Measurements from ENCODE around the gene FASLG. TPM values are rescaled to one million over a fixed set of nuclear protein-coding genes. Genes with fewer than 3 reads are reported as not detected.
A peak's percentile ranks its signal among the peaks of the same experiment; 100 is the strongest.

FASLG gene
- total RNA-seq, 1 donor from 2014 or later: under 0.01 TPM

GRCh38 chr1:172698224-172698623, 39.3 kb downstream of the FASLG start:
- no peak overlapping the region for H3K27ac ChIP-seq (ENCODE audit: low read depth, low read length)
- H3K9ac ChIP-seq (ENCODE audit: low read depth in 1 of 3, low read length in 3 of 3): no peak overlapping the region
- H3K9me3 ChIP-seq (ENCODE audit: control insufficient read depth in 3 of 3, low read length in 3 of 3): no peaks in the 10 kb centered on the region
- no peaks in the 10 kb centered on the region for H3K36me3 ChIP-seq (ENCODE audit: control insufficient read depth in 3 of 3, insufficient read depth in 3 of 3, low read length in 3 of 3)
- H3K27me3 ChIP-seq (ENCODE audit: control insufficient read depth in 3 of 3, insufficient read depth in 3 of 3, low read length in 3 of 3): no peaks in the 10 kb centered on the region
- no peak overlapping the region for H3K4me3 ChIP-seq (ENCODE audit: low read length in 3 of 3)
- peaks cover 0 to 9% (median 7%) of the 10 kb centered on the region in 3 donors for H3K4me1 ChIP-seq (ENCODE audit: control insufficient read depth in 3 of 3, insufficient read depth in 3 of 3, low read length in 3 of 3)

- Histone ChIP-seq H3K4me1 (ENCODE audit: control insufficient read depth in 3 of 3, insufficient read depth in 3 of 3, low read length in 3 of 3) (peaks cover 0 to 9% (median 7%) of the 10 kb centered on the region in 3 donors), H3K9ac (ENCODE audit: low read depth in 1 of 3, low read length in 3 of 3) (no peak overlapping the region), H3K27ac (ENCODE audit: low read depth, low read length) (no peak overlapping the region), H3K36me3 (ENCODE audit: control insufficient read depth in 3 of 3, insufficient read depth in 3 of 3, low read length in 3 of 3) (no peaks in the 10 kb centered on the region), H3K27me3 (ENCODE audit: control insufficient read depth in 3 of 3, insufficient read depth in 3 of 3, low read length in 3 of 3) (no peaks in the 10 kb centered on the region), H3K4me3 (ENCODE audit: low read length in 3 of 3) (no peak overlapping the region), H3K9me3 (ENCODE audit: control insufficient read depth in 3 of 3, low read length in 3 of 3) (no peaks in the 10 kb centered on the region)
Observed at GRCh38 chr1:172699111-172699510, 40.2 kb downstream of the FASLG start.

GRCh38 chr1:172699695-172700227, 40.9 kb downstream of the FASLG start:
- Histone ChIP-seq H3K27ac (ENCODE audit: low read depth, low read length) (peak overlapping the region; percentile 5), H3K36me3 (ENCODE audit: control insufficient read depth in 3 of 3, insufficient read depth in 3 of 3, low read length in 3 of 3) (no peaks in the 10 kb centered on the region), H3K4me3 (ENCODE audit: low read length in 3 of 3) (no peak overlapping the region), H3K9me3 (ENCODE audit: control insufficient read depth in 3 of 3, low read length in 3 of 3) (no peaks in the 10 kb centered on the region), H3K27me3 (ENCODE audit: control insufficient read depth in 3 of 3, insufficient read depth in 3 of 3, low read length in 3 of 3) (no peaks in the 10 kb centered on the region), H3K9ac (ENCODE audit: low read depth in 1 of 3, low read length in 3 of 3) (no peak overlapping the region), H3K4me1 (ENCODE audit: control insufficient read depth in 3 of 3, insufficient read depth in 3 of 3, low read length in 3 of 3) (peaks cover 0 to 9% (median 7%) of the 10 kb centered on the region in 3 donors)

- no peak overlapping the region for H3K9ac ChIP-seq (ENCODE audit: low read depth in 1 of 3, low read length in 3 of 3)
- no peaks in the 10 kb centered on the region for H3K36me3 ChIP-seq (ENCODE audit: control insufficient read depth in 3 of 3, insufficient read depth in 3 of 3, low read length in 3 of 3)
- no peaks in the 10 kb centered on the region for H3K27me3 ChIP-seq (ENCODE audit: control insufficient read depth in 3 of 3, insufficient read depth in 3 of 3, low read length in 3 of 3)
- no peak overlapping the region for H3K4me3 ChIP-seq (ENCODE audit: low read length in 3 of 3)
- no peaks in the 10 kb centered on the region for H3K9me3 ChIP-seq (ENCODE audit: control insufficient read depth in 3 of 3, low read length in 3 of 3)
- H3K4me1 ChIP-seq (ENCODE audit: control insufficient read depth in 3 of 3, insufficient read depth in 3 of 3, low read length in 3 of 3): peaks cover 0 to 9% (median 7%) of the 10 kb centered on the region in 3 donors
- H3K27ac ChIP-seq (ENCODE audit: low read depth, low read length): no peak overlapping the region
Observed at GRCh38 chr1:172700556-172700955, 41.7 kb downstream of the FASLG start.

GRCh38 chr1:172704001-172704400, 45.1 kb downstream of the FASLG start:
- peaks cover 0 to 6% (median 4%) of the 10 kb centered on the region in 3 donors for H3K4me1 ChIP-seq (ENCODE audit: control insufficient read depth in 3 of 3, insufficient read depth in 3 of 3, low read length in 3 of 3)
- no peaks in the 10 kb centered on the region for H3K36me3 ChIP-seq (ENCODE audit: control insufficient read depth in 3 of 3, insufficient read depth in 3 of 3, low read length in 3 of 3)
- no peaks in the 10 kb centered on the region for H3K9me3 ChIP-seq (ENCODE audit: control insufficient read depth in 3 of 3, low read length in 3 of 3)
- no peaks in the 10 kb centered on the region for H3K27me3 ChIP-seq (ENCODE audit: control insufficient read depth in 3 of 3, insufficient read depth in 3 of 3, low read length in 3 of 3)
- no peak overlapping the region for H3K27ac ChIP-seq (ENCODE audit: low read depth, low read length)
- H3K9ac ChIP-seq (ENCODE audit: low read depth in 1 of 3, low read length in 3 of 3): no peak overlapping the region
- no peak overlapping the region for H3K4me3 ChIP-seq (ENCODE audit: low read length in 3 of 3)

- Histone ChIP-seq H3K9ac (ENCODE audit: low read depth in 1 of 3, low read length in 3 of 3) (no peak overlapping the region), H3K4me3 (ENCODE audit: low read length in 3 of 3) (no peak overlapping the region), H3K36me3 (ENCODE audit: control insufficient read depth in 3 of 3, insufficient read depth in 3 of 3, low read length in 3 of 3) (no peaks in the 10 kb centered on the region), H3K4me1 (ENCODE audit: control insufficient read depth in 3 of 3, insufficient read depth in 3 of 3, low read length in 3 of 3) (peaks cover 0 to 4% (median under 1%) of the 10 kb centered on the region in 3 donors), H3K9me3 (ENCODE audit: control insufficient read depth in 3 of 3, low read length in 3 of 3) (no peaks in the 10 kb centered on the region), H3K27ac (ENCODE audit: low read depth, low read length) (no peak overlapping the region), H3K27me3 (ENCODE audit: control insufficient read depth in 3 of 3, insufficient read depth in 3 of 3, low read length in 3 of 3) (no peaks in the 10 kb centered on the region)
Observed at GRCh38 chr1:172704420-172705210, 45.7 kb downstream of the FASLG start.

GRCh38 chr1:172708452-172708851, 49.5 kb downstream of the FASLG start:
- no peak overlapping the region for H3K27ac ChIP-seq (ENCODE audit: low read depth, low read length)
- no peaks in the 10 kb centered on the region for H3K36me3 ChIP-seq (ENCODE audit: control insufficient read depth in 3 of 3, insufficient read depth in 3 of 3, low read length in 3 of 3)
- H3K4me1 ChIP-seq (ENCODE audit: control insufficient read depth in 3 of 3, insufficient read depth in 3 of 3, low read length in 3 of 3): no peaks in the 10 kb centered on the region
- no peak overlapping the region for H3K4me3 ChIP-seq (ENCODE audit: low read length in 3 of 3)
- H3K27me3 ChIP-seq (ENCODE audit: control insufficient read depth in 3 of 3, insufficient read depth in 3 of 3, low read length in 3 of 3): no peaks in the 10 kb centered on the region
- H3K9ac ChIP-seq (ENCODE audit: low read depth in 1 of 3, low read length in 3 of 3): no peak overlapping the region
- H3K9me3 ChIP-seq (ENCODE audit: control insufficient read depth in 3 of 3, low read length in 3 of 3): no peaks in the 10 kb centered on the region

GRCh38 chr1:172711558-172711957, 52.7 kb downstream of the FASLG start:
- no peak overlapping the region for H3K9ac ChIP-seq (ENCODE audit: low read depth in 1 of 3, low read length in 3 of 3)
- no peaks in the 10 kb centered on the region for H3K27me3 ChIP-seq (ENCODE audit: control insufficient read depth in 3 of 3, insufficient read depth in 3 of 3, low read length in 3 of 3)
- H3K36me3 ChIP-seq (ENCODE audit: control insufficient read depth in 3 of 3, insufficient read depth in 3 of 3, low read length in 3 of 3): no peaks in the 10 kb centered on the region
- no peak overlapping the region for H3K27ac ChIP-seq (ENCODE audit: low read depth, low read length)
- H3K4me1 ChIP-seq (ENCODE audit: control insufficient read depth in 3 of 3, insufficient read depth in 3 of 3, low read length in 3 of 3): no peaks in the 10 kb centered on the region
- H3K4me3 ChIP-seq (ENCODE audit: low read length in 3 of 3): no peak overlapping the region
- H3K9me3 ChIP-seq (ENCODE audit: control insufficient read depth in 3 of 3, low read length in 3 of 3): no peaks in the 10 kb centered on the region

GRCh38 chr1:172713466-172713865, 54.6 kb downstream of the FASLG start:
- Histone ChIP-seq H3K4me3 (ENCODE audit: low read length in 3 of 3) (no peak overlapping the region), H3K9me3 (ENCODE audit: control insufficient read depth in 3 of 3, low read length in 3 of 3) (no peaks in the 10 kb centered on the region), H3K9ac (ENCODE audit: low read depth in 1 of 3, low read length in 3 of 3) (no peak overlapping the region), H3K27ac (ENCODE audit: low read depth, low read length) (no peak overlapping the region), H3K4me1 (ENCODE audit: control insufficient read depth in 3 of 3, insufficient read depth in 3 of 3, low read length in 3 of 3) (no peaks in the 10 kb centered on the region), H3K27me3 (ENCODE audit: control insufficient read depth in 3 of 3, insufficient read depth in 3 of 3, low read length in 3 of 3) (no peaks in the 10 kb centered on the region), H3K36me3 (ENCODE audit: control insufficient read depth in 3 of 3, insufficient read depth in 3 of 3, low read length in 3 of 3) (no peaks in the 10 kb centered on the region)

Data from skeletal muscle tissue (tissue), 4 donors.